Astrocyte (in vitro differentiated cells and primary cell): ENCODE measurements around the gene SLC6A13. TPM values are rescaled to one million over a fixed set of nuclear protein-coding genes. Genes with fewer than 3 reads are reported as not detected.

Source experiments
- DNase-seq: peaks from one replicate; pipeline ENCODE4 v3.0.0-alpha.2; 2010; ENCODE audit warnings: low read depth
- FAIRE-seq: peaks from 2 replicates; lab custom pipeline; 2011; peaks lifted over from hg19 to GRCh38; lab: Jason Lieb, UNC
- H2AFZ ChIP-seq: 2 replicates; pipeline ENCODE4 v1.6.0; 2012; ENCODE audit warnings: low read depth, low read length, inconsistent platforms
- H3K27ac ChIP-seq: 2 replicates; pipeline ENCODE4 v1.5.1; 2011; ENCODE audit warnings: low read depth, low read length, inconsistent platforms
- H3K27me3 ChIP-seq: 2 replicates; pipeline ENCODE4 v1.6.0; 2011; ENCODE audit warnings: low read length, inconsistent platforms; ENCODE audit not compliant: insufficient read depth
- H3K36me3 ChIP-seq: 2 replicates; pipeline ENCODE4 v1.5.1; 2011; ENCODE audit warnings: low read length, inconsistent platforms; ENCODE audit not compliant: insufficient read depth
- H3K4me1 ChIP-seq: 2 replicates; pipeline ENCODE4 v1.5.1; 2011; ENCODE audit warnings: low read length, inconsistent platforms; ENCODE audit not compliant: insufficient read depth
- H3K4me2 ChIP-seq: 2 replicates; pipeline ENCODE4 v1.6.0; 2012; ENCODE audit warnings: low read length, inconsistent platforms
- H3K4me3 ChIP-seq: 2 replicates; pipeline ENCODE4 v1.5.1; 2011; ENCODE audit warnings: low read depth, mild to moderate bottlenecking, low read length, inconsistent platforms; ENCODE audit not compliant: insufficient read depth
- H3K79me2 ChIP-seq: 2 replicates; pipeline ENCODE4 v1.6.0; 2012; ENCODE audit warnings: mild to moderate bottlenecking, low read length, inconsistent platforms; ENCODE audit not compliant: insufficient read depth
- H3K9ac ChIP-seq: 2 replicates; pipeline ENCODE4 v1.6.0; 2012; ENCODE audit warnings: mild to moderate bottlenecking, low read length, inconsistent platforms
- H3K9me3 ChIP-seq: 2 replicates; pipeline ENCODE4 v1.5.1; 2012; ENCODE audit warnings: low read depth, mild to moderate bottlenecking, low read length, inconsistent platforms; ENCODE audit not compliant: insufficient read depth
- H4K20me1 ChIP-seq: 2 replicates; pipeline ENCODE4 v1.6.0; 2012; ENCODE audit warnings: low read length, inconsistent platforms; ENCODE audit not compliant: insufficient read depth
- H3K27ac Mint-ChIP-seq: one replicate; pipeline ENCODE4 v1.8.0; 2021; ENCODE audit warnings: mild to moderate bottlenecking, mixed read lengths; ENCODE audit not compliant: unreplicated experiment
- H3K27me3 Mint-ChIP-seq: one replicate; pipeline ENCODE4 v1.8.0; 2021; ENCODE audit warnings: low read depth, mixed read lengths; ENCODE audit not compliant: unreplicated experiment
- H3K36me3 Mint-ChIP-seq: one replicate; pipeline ENCODE4 v1.8.0; 2021; ENCODE audit warnings: low read depth, mixed read lengths; ENCODE audit not compliant: unreplicated experiment
- H3K4me1 Mint-ChIP-seq: one replicate; pipeline ENCODE4 v1.8.0; 2021; ENCODE audit warnings: low read depth, mixed read lengths; ENCODE audit not compliant: unreplicated experiment
- H3K4me3 Mint-ChIP-seq: one replicate; pipeline ENCODE4 v1.8.0; 2021; ENCODE audit warnings: mild to moderate bottlenecking, moderate library complexity, mixed read lengths; ENCODE audit not compliant: unreplicated experiment
- H3K9me3 Mint-ChIP-seq: one replicate; pipeline ENCODE4 v1.8.0; 2021; ENCODE audit warnings: mild to moderate bottlenecking, mixed read lengths; ENCODE audit not compliant: unreplicated experiment
- CTCF ChIP-seq: IDR thresholded peaks from 2 replicates; pipeline ENCODE4 v1.5.1; 2011; ENCODE audit warnings: low read depth, mild to moderate bottlenecking, inconsistent platforms, low read length, moderate library complexity; ENCODE audit not compliant: insufficient read depth
- EZH2 ChIP-seq: IDR thresholded peaks from 2 replicates; pipeline ENCODE4 v1.6.1; 2012; ENCODE audit warnings: mild to moderate bottlenecking, low read length, inconsistent platforms; ENCODE audit not compliant: insufficient read depth
- total RNA-seq: library from RNA; stranded (reverse); gene quantifications from 2 replicates; pipeline ENCODE4 v1.2.1, GENCODE V29; 2021

Gene SLC6A13
- total RNA-seq, 1 donor from 2014 or later = 2.6 TPM

GRCh38 chr12:179885-180284 lies 82.8 kb downstream of the SLC6A13 start:
- H3K4me1 Mint-ChIP-seq = peaks cover 58% of the 10 kb centered on the region
- H2AFZ ChIP-seq = no peak overlapping the region

GRCh38 chr12:179131-179884 lies 83.3 kb downstream of the SLC6A13 start:
- no peak overlapping the region for H3K27ac Mint-ChIP-seq
- Histone ChIP-seq H3K9me3 (no peaks in the 10 kb centered on the region), H3K4me1 (peaks cover 43% of the 10 kb centered on the region), H3K27me3 (no peaks in the 10 kb centered on the region), H2AFZ (no peak overlapping the region), H3K79me2 (no peaks in the 10 kb centered on the region), H3K4me2 (no peak overlapping the region), H4K20me1 (no peaks in the 10 kb centered on the region), H3K36me3 (no peaks in the 10 kb centered on the region), H3K27ac (no peak overlapping the region), H3K4me3 (no peak overlapping the region), H3K9ac (no peak overlapping the region)
- no peak overlapping the region for H3K4me3 Mint-ChIP-seq
- peaks cover 58% of the 10 kb centered on the region for H3K4me1 Mint-ChIP-seq
- FAIRE-seq (no peak), DNase-seq (no peak)
- TF ChIP-seq CTCF (no peak), EZH2 (no peak)
- no peaks in the 10 kb centered on the region for H3K36me3 Mint-ChIP-seq
- H3K9me3 Mint-ChIP-seq = peaks cover 3% of the 10 kb centered on the region
- H3K27me3 Mint-ChIP-seq = no peaks in the 10 kb centered on the region

More at GRCh38 chr12:179885-180284, 82.8 kb downstream of the SLC6A13 start:
- H3K27me3 ChIP-seq = no peaks in the 10 kb centered on the region
- DNase-seq (no peak), FAIRE-seq (no peak)
- H3K36me3 ChIP-seq = no peaks in the 10 kb centered on the region
- H3K4me2 ChIP-seq = no peak overlapping the region
- H3K79me2 ChIP-seq = no peaks in the 10 kb centered on the region
- Mint-ChIP-seq H3K9me3 (peaks cover 3% of the 10 kb centered on the region), H3K27me3 (no peaks in the 10 kb centered on the region), H3K36me3 (no peaks in the 10 kb centered on the region), H3K27ac (no peak overlapping the region), H3K4me3 (peak overlapping the region; percentile 23)
- TF ChIP-seq EZH2 (no peak), CTCF (no peak)
- no peak overlapping the region for H3K27ac ChIP-seq
- no peak overlapping the region for H3K4me3 ChIP-seq
- peaks cover 43% of the 10 kb centered on the region for H3K4me1 ChIP-seq
- H3K9me3 ChIP-seq = no peaks in the 10 kb centered on the region
- no peak overlapping the region for H3K9ac ChIP-seq
- no peaks in the 10 kb centered on the region for H4K20me1 ChIP-seq

- H3K9ac ChIP-seq = no peak overlapping the region
- H3K36me3 ChIP-seq = no peaks in the 10 kb centered on the region
- no peak overlapping the region for H3K4me2 ChIP-seq
- H3K79me2 ChIP-seq = no peaks in the 10 kb centered on the region
- Mint-ChIP-seq H3K36me3 (no peaks in the 10 kb centered on the region), H3K4me3 (no peak overlapping the region), H3K27ac (no peak overlapping the region), H3K27me3 (no peaks in the 10 kb centered on the region), H3K9me3 (peaks cover 3% of the 10 kb centered on the region), H3K4me1 (peaks cover 58% of the 10 kb centered on the region)
- no peaks in the 10 kb centered on the region for H4K20me1 ChIP-seq
- H3K4me1 ChIP-seq = peaks cover 43% of the 10 kb centered on the region
- no peaks in the 10 kb centered on the region for H3K9me3 ChIP-seq
- DNase-seq (no peak), FAIRE-seq (no peak)
- H2AFZ ChIP-seq = no peak overlapping the region
- no peaks in the 10 kb centered on the region for H3K27me3 ChIP-seq
- H3K4me3 ChIP-seq = no peak overlapping the region
- no peak for TF ChIP-seq CTCF
- TF ChIP-seq EZH2 = no peak
- no peak overlapping the region for H3K27ac ChIP-seq
These were observed 83.9 kb downstream of the SLC6A13 start for GRCh38 chr12:178829-179109.
